Measurements from ENCODE around the gene CYP2B6.
"Not testable (repeated sequence)": the region's sequence is repeated elsewhere in the genome, so short reads cannot be mapped to it uniquely, and the experiment has no call there.

- not testable (repeated sequence) for TF ChIP-seq EP300, CTCF, POLR2A (IDR thresholded peaks at IDR 0.05)
Measured at GRCh38 chr19:40964361-40964760, 26.7 kb upstream of the CYP2B6 start.

Measured in sigmoid colon (tissue), 4 donors.